Progenitor cell of endocrine pancreas (in vitro differentiated cells): Measurements from ENCODE around the gene FSTL5. TPM values are rescaled to one million over a fixed set of nuclear protein-coding genes. Genes with fewer than 3 reads are reported as not detected.

Source experiments
- DNase-seq: peaks from one replicate; pipeline ENCODE4 v3.0.0; 2021; ENCODE audit warnings: low spot score; ENCODE audit not compliant: unreplicated experiment
- H3K27ac Mint-ChIP-seq: 2 replicates; pipeline ENCODE4 v1.8.0; 2021; ENCODE audit warnings: mild to moderate bottlenecking, moderate library complexity, mixed read lengths
- H3K27me3 Mint-ChIP-seq: 2 replicates; pipeline ENCODE4 v1.8.0; 2021; ENCODE audit warnings: mixed read lengths
- H3K36me3 Mint-ChIP-seq: 2 replicates; pipeline ENCODE4 v1.8.0; 2022; ENCODE audit warnings: mixed read lengths; ENCODE audit not compliant: insufficient read depth
- H3K4me1 Mint-ChIP-seq: 2 replicates; pipeline ENCODE4 v1.8.0; 2021; ENCODE audit warnings: low read depth, mixed read lengths
- H3K4me3 Mint-ChIP-seq: 2 replicates; pipeline ENCODE4 v1.8.0; 2021; ENCODE audit warnings: low read depth, mild to moderate bottlenecking, moderate library complexity, mixed read lengths
- H3K9me3 Mint-ChIP-seq: 2 replicates; pipeline ENCODE4 v1.8.0; 2021; ENCODE audit warnings: low read depth, mixed read lengths
- total RNA-seq: library from RNA; stranded (reverse); gene quantifications from 2 replicates; pipeline ENCODE4 v1.2.1, GENCODE V29; 2021
- TF ChIP-seq, protein P1 (sequence below): fragments of 200-600 bp; sonication (generic); IDR thresholded peaks from one replicate; pipeline ENCODE4 v1.5.0; 2021; ENCODE audit warnings: antibody characterized with exemption, mild to moderate bottlenecking; ENCODE audit not compliant: unreplicated experiment

FSTL5 gene
- total RNA-seq, 1 donor from 2014 or later = 15.5 TPM

DNA sequence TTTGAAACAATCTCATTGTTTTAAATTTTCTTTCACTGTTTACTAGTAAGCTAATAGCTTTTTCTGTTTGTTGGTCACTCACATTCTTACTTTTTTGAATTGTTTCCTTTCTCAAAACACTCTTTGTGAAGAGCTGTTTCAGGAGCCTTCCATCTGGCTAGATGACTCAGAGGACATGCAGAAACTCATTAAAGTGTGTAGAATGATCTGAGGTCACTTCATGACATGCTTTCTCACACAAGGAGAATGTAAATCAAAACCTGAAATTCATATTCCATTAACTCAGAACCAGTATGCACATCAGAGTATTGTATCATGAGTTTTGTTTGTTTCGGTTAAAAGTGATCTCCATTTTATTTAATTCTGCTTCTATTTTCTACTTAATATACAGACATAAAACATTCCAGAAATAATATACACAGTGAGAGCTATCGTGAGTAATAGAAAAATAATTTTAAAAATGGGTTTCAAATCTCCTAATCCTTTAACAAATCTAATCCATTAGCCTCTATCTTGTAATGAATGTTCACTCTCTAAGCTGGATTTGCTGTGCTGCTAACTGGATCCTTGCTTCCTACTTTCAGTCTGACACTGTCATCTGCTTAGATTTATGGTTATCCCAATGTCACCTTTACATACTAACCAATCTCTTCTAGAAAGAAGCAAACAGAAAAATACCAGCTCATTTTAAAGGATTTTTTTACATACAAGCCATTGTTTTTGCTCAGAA lies 449.6 kb downstream of the FSTL5 start:
- TF ChIP-seq, protein P1, sequence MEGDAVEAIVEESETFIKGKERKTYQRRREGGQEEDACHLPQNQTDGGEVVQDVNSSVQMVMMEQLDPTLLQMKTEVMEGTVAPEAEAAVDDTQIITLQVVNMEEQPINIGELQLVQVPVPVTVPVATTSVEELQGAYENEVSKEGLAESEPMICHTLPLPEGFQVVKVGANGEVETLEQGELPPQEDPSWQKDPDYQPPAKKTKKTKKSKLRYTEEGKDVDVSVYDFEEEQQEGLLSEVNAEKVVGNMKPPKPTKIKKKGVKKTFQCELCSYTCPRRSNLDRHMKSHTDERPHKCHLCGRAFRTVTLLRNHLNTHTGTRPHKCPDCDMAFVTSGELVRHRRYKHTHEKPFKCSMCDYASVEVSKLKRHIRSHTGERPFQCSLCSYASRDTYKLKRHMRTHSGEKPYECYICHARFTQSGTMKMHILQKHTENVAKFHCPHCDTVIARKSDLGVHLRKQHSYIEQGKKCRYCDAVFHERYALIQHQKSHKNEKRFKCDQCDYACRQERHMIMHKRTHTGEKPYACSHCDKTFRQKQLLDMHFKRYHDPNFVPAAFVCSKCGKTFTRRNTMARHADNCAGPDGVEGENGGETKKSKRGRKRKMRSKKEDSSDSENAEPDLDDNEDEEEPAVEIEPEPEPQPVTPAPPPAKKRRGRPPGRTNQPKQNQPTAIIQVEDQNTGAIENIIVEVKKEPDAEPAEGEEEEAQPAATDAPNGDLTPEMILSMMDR = no peak
- Mint-ChIP-seq H3K27me3 (no peaks in the 10 kb centered on the region), H3K4me1 (peaks cover 18% of the 10 kb centered on the region), H3K4me3 (no peak overlapping the region), H3K9me3 (peaks cover 5% of the 10 kb centered on the region), H3K36me3 (no peaks in the 10 kb centered on the region), H3K27ac (no peak overlapping the region)
- no peak for DNase-seq

DNA sequence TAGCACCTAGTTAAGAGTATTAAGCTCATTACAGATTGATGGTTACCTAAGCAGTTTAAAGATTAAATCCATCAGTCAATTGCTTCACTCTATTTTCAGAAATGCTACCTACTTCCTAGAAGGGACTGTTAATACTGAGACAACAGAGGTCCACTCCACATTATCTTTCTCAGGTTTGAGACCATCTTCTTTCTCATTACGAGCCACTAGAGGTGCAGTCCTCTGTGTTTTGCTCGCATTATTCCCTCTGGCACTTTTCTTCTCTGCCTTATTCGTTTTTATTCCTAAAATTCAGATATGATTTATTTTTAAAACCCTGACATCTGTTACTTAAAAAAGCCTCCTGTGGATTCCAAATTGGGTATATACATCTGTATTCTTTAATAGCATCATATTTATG lies 459.1 kb downstream of the FSTL5 start:
- Mint-ChIP-seq H3K27me3 (no peaks in the 10 kb centered on the region), H3K9me3 (peaks cover 7% of the 10 kb centered on the region), H3K4me1 (peaks cover 18% of the 10 kb centered on the region), H3K36me3 (no peaks in the 10 kb centered on the region), H3K27ac (no peak overlapping the region), H3K4me3 (no peak overlapping the region)
- no peak for DNase-seq
- TF ChIP-seq, protein P1 = no peak

DNA sequence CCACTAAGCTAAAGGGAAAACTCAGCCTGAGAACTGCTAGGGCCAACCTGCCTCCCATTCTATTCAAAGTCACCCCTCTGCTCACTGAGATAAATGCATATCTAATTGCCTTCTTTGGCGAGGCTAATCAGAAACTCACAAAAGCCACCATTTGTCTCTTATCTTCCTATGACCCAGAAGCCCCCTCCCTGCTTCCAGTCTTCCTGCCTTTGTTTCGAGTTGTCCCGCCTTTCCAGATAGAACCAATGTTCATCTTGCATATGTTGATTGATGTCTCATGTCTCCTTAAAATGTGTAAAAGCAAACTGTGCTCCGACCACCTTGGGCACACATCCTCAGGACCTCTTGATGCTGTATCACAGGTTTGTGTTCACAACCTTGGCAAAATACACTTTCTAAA lies 459.8 kb downstream of the FSTL5 start:
- H3K27me3 Mint-ChIP-seq = no peaks in the 10 kb centered on the region
- H3K27ac Mint-ChIP-seq = peak overlapping the region; percentile 86
- TF ChIP-seq, protein P1 = no peak
- peaks cover 7% of the 10 kb centered on the region for H3K9me3 Mint-ChIP-seq
- peak; percentile 12 for DNase-seq
- no peaks in the 10 kb centered on the region for H3K36me3 Mint-ChIP-seq
- H3K4me3 Mint-ChIP-seq = peak overlapping the region; percentile 9
- peaks cover 18% of the 10 kb centered on the region for H3K4me1 Mint-ChIP-seq

DNA sequence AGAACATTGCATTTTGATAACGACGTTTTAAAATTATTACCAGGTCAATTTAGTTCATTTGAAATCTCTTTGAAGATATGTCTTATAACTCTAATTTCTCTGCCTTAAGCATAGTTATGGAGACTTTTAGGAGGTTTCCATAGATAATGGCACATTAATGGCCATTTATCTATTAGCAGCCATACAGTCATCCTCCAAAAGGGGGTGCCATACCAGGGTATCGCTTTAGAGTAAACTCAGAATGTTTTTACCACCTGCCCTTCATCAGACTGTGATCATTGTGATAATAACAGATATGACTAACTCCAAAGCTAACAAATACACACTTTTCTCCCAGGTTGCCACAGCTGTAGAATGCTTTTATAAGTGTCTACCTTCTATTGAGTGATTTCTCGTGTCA lies 461.5 kb downstream of the FSTL5 start:
- Mint-ChIP-seq H3K27ac (no peak overlapping the region), H3K4me3 (no peak overlapping the region), H3K4me1 (peaks cover 18% of the 10 kb centered on the region), H3K36me3 (no peaks in the 10 kb centered on the region), H3K9me3 (peaks cover 7% of the 10 kb centered on the region), H3K27me3 (no peaks in the 10 kb centered on the region)
- TF ChIP-seq, protein P1 = peak; percentile 12
- DNase-seq = no peak

DNA sequence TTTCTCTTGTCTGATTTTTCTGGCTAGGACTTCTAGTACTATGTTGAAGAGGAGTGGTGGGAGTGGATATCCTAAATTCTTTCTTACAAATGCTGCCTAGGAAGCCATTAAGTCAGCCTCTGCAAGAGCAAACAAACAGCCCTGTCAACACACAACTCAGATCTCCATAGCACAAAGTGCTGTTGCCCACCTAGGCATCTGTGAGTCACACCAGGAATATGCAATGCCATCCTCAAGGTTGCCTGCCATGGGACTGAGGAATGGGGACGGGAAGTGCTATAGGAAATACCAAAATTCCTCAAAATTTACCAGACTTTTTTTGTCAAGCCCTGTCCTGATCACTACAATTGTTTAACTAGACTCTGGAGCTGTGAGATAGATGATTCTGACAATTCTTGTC lies 466.9 kb downstream of the FSTL5 start:
- TF ChIP-seq, protein P1 = no peak
- Mint-ChIP-seq H3K4me3 (no peak overlapping the region), H3K36me3 (peaks cover 1% of the 10 kb centered on the region), H3K9me3 (peaks cover 10% of the 10 kb centered on the region), H3K27ac (no peak overlapping the region), H3K4me1 (peaks cover 1% of the 10 kb centered on the region), H3K27me3 (no peaks in the 10 kb centered on the region)
- DNase-seq = no peak
